Astrocyte (in vitro differentiated cells and primary cell): ENCODE measurements around the gene CBX2. TPM values are rescaled to one million over a fixed set of nuclear protein-coding genes. Genes with fewer than 3 reads are reported as not detected.

Experiments used
- DNase-seq: peaks from one replicate; pipeline ENCODE4 v3.0.0-alpha.2; 2010; ENCODE audit warnings: low read depth
- FAIRE-seq: peaks from 2 replicates; lab custom pipeline; 2011; peaks lifted over from hg19 to GRCh38; lab: Jason Lieb, UNC
- H2AFZ ChIP-seq: 2 replicates; pipeline ENCODE4 v1.6.0; 2012; ENCODE audit warnings: low read depth, low read length, inconsistent platforms
- H3K27ac ChIP-seq: 2 replicates; pipeline ENCODE4 v1.5.1; 2011; ENCODE audit warnings: low read depth, low read length, inconsistent platforms
- H3K27me3 ChIP-seq: 2 replicates; pipeline ENCODE4 v1.6.0; 2011; ENCODE audit warnings: low read length, inconsistent platforms; ENCODE audit not compliant: insufficient read depth
- H3K36me3 ChIP-seq: 2 replicates; pipeline ENCODE4 v1.5.1; 2011; ENCODE audit warnings: low read length, inconsistent platforms; ENCODE audit not compliant: insufficient read depth
- H3K4me1 ChIP-seq: 2 replicates; pipeline ENCODE4 v1.5.1; 2011; ENCODE audit warnings: low read length, inconsistent platforms; ENCODE audit not compliant: insufficient read depth
- H3K4me2 ChIP-seq: 2 replicates; pipeline ENCODE4 v1.6.0; 2012; ENCODE audit warnings: low read length, inconsistent platforms
- H3K4me3 ChIP-seq: 2 replicates; pipeline ENCODE4 v1.5.1; 2011; ENCODE audit warnings: low read depth, mild to moderate bottlenecking, low read length, inconsistent platforms; ENCODE audit not compliant: insufficient read depth
- H3K79me2 ChIP-seq: 2 replicates; pipeline ENCODE4 v1.6.0; 2012; ENCODE audit warnings: mild to moderate bottlenecking, low read length, inconsistent platforms; ENCODE audit not compliant: insufficient read depth
- H3K9ac ChIP-seq: 2 replicates; pipeline ENCODE4 v1.6.0; 2012; ENCODE audit warnings: mild to moderate bottlenecking, low read length, inconsistent platforms
- H3K9me3 ChIP-seq: 2 replicates; pipeline ENCODE4 v1.5.1; 2012; ENCODE audit warnings: low read depth, mild to moderate bottlenecking, low read length, inconsistent platforms; ENCODE audit not compliant: insufficient read depth
- H4K20me1 ChIP-seq: 2 replicates; pipeline ENCODE4 v1.6.0; 2012; ENCODE audit warnings: low read length, inconsistent platforms; ENCODE audit not compliant: insufficient read depth
- H3K27ac Mint-ChIP-seq: one replicate; pipeline ENCODE4 v1.8.0; 2021; ENCODE audit warnings: mild to moderate bottlenecking, mixed read lengths; ENCODE audit not compliant: unreplicated experiment
- H3K27me3 Mint-ChIP-seq: one replicate; pipeline ENCODE4 v1.8.0; 2021; ENCODE audit warnings: low read depth, mixed read lengths; ENCODE audit not compliant: unreplicated experiment
- H3K36me3 Mint-ChIP-seq: one replicate; pipeline ENCODE4 v1.8.0; 2021; ENCODE audit warnings: low read depth, mixed read lengths; ENCODE audit not compliant: unreplicated experiment
- H3K4me1 Mint-ChIP-seq: one replicate; pipeline ENCODE4 v1.8.0; 2021; ENCODE audit warnings: low read depth, mixed read lengths; ENCODE audit not compliant: unreplicated experiment
- H3K4me3 Mint-ChIP-seq: one replicate; pipeline ENCODE4 v1.8.0; 2021; ENCODE audit warnings: mild to moderate bottlenecking, moderate library complexity, mixed read lengths; ENCODE audit not compliant: unreplicated experiment
- H3K9me3 Mint-ChIP-seq: one replicate; pipeline ENCODE4 v1.8.0; 2021; ENCODE audit warnings: mild to moderate bottlenecking, mixed read lengths; ENCODE audit not compliant: unreplicated experiment
- CTCF ChIP-seq: IDR thresholded peaks from 2 replicates; pipeline ENCODE4 v1.5.1; 2011; ENCODE audit warnings: low read depth, mild to moderate bottlenecking, inconsistent platforms, low read length, moderate library complexity; ENCODE audit not compliant: insufficient read depth
- EZH2 ChIP-seq: IDR thresholded peaks from 2 replicates; pipeline ENCODE4 v1.6.1; 2012; ENCODE audit warnings: mild to moderate bottlenecking, low read length, inconsistent platforms; ENCODE audit not compliant: insufficient read depth
- total RNA-seq: library from RNA; stranded (reverse); gene quantifications from 2 replicates; pipeline ENCODE4 v1.2.1, GENCODE V29; 2021

Gene CBX2
- total RNA-seq, 1 donor from 2014 or later: 6.7 TPM

- H4K20me1 ChIP-seq: peaks cover 55% of the 10 kb centered on the region
- H3K27ac Mint-ChIP-seq: peak overlapping the region; percentile 88
- DNase-seq: peak; percentile 53
Observed at GRCh38 chr17:79836972-79837887, 59.3 kb downstream of the CBX2 start.

More at GRCh38 chr17:79836972-79837887, 59.3 kb downstream of the CBX2 start:
- Histone ChIP-seq H3K4me2 (peak overlapping the region; percentile 96), H3K27ac (no peak overlapping the region), H2AFZ (no peak overlapping the region), H3K79me2 (peaks cover 33% of the 10 kb centered on the region), H3K27me3 (peaks cover 16% of the 10 kb centered on the region), H3K9ac (peak overlapping the region; percentile 78), H3K9me3 (no peaks in the 10 kb centered on the region), H3K4me1 (peaks cover 31% of the 10 kb centered on the region), H3K36me3 (no peaks in the 10 kb centered on the region), H3K4me3 (peak overlapping the region; percentile 92)
- FAIRE-seq: no peak
- Mint-ChIP-seq H3K36me3 (peaks cover 8% of the 10 kb centered on the region), H3K4me3 (peak overlapping the region; percentile 95), H3K4me1 (peaks cover 7% of the 10 kb centered on the region), H3K9me3 (peaks cover 8% of the 10 kb centered on the region), H3K27me3 (peaks cover 16% of the 10 kb centered on the region)
- TF ChIP-seq CTCF: no peak
- TF ChIP-seq EZH2: no peak

Other genes with a start within 250 kb of the CBX2 start
- 0.45 and 1.2 TPM in 2 replicates for gene RBFOX3, start 167.1 kb upstream of the CBX2 start, total RNA-seq
- not detected in 2 replicates for gene ENPP7, start 47.2 kb upstream of the CBX2 start, total RNA-seq
- 2.5 and 3.4 TPM in 2 replicates for gene CBX8, start 18.9 kb downstream of the CBX2 start, total RNA-seq
- gene CBX4, start 61.3 kb downstream of the CBX2 start, total RNA-seq: 12.6 and 16.9 TPM in 2 replicates